ENCODE results near the gene GAREM1.

GAREM1 gene

DNA sequence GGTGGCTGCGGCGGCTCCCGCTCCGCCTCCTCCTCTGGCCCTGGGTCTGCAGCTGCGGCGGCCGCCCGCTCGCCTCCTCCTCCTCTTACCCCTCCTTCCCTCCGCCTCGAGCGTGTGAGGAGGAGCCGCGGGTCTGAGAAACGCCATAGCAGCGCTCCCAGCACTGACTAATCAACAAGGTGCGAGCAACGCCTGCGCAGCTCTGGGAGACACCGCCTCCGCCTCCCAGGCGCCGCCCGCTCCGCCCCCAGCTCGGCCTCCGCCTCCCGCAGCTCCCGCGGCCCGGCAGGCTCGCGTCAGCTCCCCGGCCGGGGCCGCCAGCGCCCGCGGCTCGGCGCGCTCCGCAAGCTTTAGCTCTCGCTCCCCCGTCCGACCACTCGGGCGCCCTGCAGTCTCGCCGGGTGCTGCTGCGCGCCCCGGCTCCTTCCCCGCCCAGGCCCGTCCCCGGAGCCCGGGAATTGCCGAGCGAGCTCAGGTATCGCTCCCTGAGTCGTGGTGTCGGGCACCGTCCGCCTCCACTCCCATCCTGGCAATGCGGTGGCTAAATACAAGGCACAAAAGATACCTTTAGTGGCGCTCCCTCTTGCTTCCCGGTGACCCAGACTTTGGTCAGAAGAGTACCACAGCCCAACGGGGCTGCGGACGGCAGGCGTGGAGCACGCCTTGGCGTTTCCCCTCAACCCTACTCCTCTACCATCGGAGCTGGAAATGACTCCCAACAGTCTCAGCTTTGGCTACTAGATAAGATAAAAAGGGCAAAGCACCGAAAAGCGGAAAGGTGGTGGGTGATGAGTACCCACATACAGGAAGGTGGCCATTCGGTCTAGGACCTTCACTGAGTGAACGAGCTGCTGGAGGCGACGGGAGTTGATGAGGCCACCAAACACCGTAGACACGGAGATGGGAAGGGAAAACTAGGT, at the start of gene GAREM1:
Gene GAREM1, minus strand, starts transcription at position 169 of the 920 bp plus-strand sequence. CDS start 454 bp downstream, outside the sequence.
- H3K79me2 ChIP-seq (ENCODE audit: insufficient read depth, low read length) = no peaks in the 10 kb centered on the region
- no peak within 1 kb of the TSS for H3K4me2 ChIP-seq (ENCODE audit: insufficient read depth, low read length)
- no peak within 1 kb of the TSS for H3K9ac ChIP-seq (ENCODE audit: low read depth, low read length)
- no peaks in the 10 kb centered on the region for H3K9me3 ChIP-seq (ENCODE audit: insufficient read depth, low read length, severe bottlenecking)
- H3K27ac ChIP-seq (ENCODE audit: low read length) = no peak within 1 kb of the TSS
- no peak for ATAC-seq (ENCODE audit: insufficient read depth, low read depth)
- no peaks in the 10 kb centered on the region for H3K4me1 ChIP-seq (ENCODE audit: insufficient read depth, low read length)
- no peak for TF ChIP-seq EZH2 (IDR thresholded peaks at IDR 0.05; ENCODE audit: borderline replicate concordance, low read depth, low read length, severe bottlenecking)
- TF ChIP-seq, protein P1, sequence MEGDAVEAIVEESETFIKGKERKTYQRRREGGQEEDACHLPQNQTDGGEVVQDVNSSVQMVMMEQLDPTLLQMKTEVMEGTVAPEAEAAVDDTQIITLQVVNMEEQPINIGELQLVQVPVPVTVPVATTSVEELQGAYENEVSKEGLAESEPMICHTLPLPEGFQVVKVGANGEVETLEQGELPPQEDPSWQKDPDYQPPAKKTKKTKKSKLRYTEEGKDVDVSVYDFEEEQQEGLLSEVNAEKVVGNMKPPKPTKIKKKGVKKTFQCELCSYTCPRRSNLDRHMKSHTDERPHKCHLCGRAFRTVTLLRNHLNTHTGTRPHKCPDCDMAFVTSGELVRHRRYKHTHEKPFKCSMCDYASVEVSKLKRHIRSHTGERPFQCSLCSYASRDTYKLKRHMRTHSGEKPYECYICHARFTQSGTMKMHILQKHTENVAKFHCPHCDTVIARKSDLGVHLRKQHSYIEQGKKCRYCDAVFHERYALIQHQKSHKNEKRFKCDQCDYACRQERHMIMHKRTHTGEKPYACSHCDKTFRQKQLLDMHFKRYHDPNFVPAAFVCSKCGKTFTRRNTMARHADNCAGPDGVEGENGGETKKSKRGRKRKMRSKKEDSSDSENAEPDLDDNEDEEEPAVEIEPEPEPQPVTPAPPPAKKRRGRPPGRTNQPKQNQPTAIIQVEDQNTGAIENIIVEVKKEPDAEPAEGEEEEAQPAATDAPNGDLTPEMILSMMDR (IDR thresholded peaks at IDR 0.05; ENCODE audit: borderline replicate concordance, extremely low read depth, low read length, poor library complexity, severe bottlenecking) = no peak
- DNase-seq = no peak
- H3K27me3 ChIP-seq (ENCODE audit: insufficient read depth, low read length, poor library complexity) = no peaks in the 10 kb centered on the region
- no peaks in the 10 kb centered on the region for H4K20me1 ChIP-seq (ENCODE audit: insufficient read depth, low read length)
- no peak within 1 kb of the TSS for H3K4me3 ChIP-seq (ENCODE audit: low read depth in 1 of 2, low read length in 2 of 2)
- no peak within 1 kb of the TSS for H2AFZ ChIP-seq (ENCODE audit: low read depth, low read length)
- no peaks in the 10 kb centered on the region for H3K36me3 ChIP-seq (ENCODE audit: insufficient read depth, low read length)

DNA sequence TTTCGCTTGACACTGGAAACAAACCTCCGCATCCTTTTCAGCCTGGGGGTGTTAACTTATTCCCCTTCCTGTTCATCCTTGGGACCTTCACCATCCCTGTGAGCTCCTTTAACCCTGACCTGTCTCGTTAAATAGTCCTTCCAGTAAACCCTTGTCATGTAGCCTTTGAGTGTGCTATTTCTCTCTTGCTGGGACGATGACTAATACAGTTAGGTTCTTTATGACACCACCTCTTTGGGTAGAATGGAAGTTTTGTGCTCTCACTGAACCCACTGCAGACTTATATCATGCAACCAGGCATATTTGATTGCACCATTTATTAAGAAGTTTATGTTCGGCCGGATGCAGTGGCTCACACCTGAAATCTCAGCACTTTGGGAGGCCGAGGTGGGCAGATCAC, 40.5 kb upstream of the GAREM1 start:
- no peaks in the 10 kb centered on the region for H3K79me2 ChIP-seq (ENCODE audit: insufficient read depth, low read length)
- no peak overlapping the region for H3K27ac ChIP-seq (ENCODE audit: low read length)
- H3K4me2 ChIP-seq (ENCODE audit: insufficient read depth, low read length) = no peak overlapping the region
- H3K4me1 ChIP-seq (ENCODE audit: insufficient read depth, low read length) = no peaks in the 10 kb centered on the region
- TF ChIP-seq EZH2 (IDR thresholded peaks at IDR 0.05; ENCODE audit: borderline replicate concordance, low read depth, low read length, severe bottlenecking) = no peak
- TF ChIP-seq, protein P1 (IDR thresholded peaks at IDR 0.05; ENCODE audit: borderline replicate concordance, extremely low read depth, low read length, poor library complexity, severe bottlenecking) = no peak
- DNase-seq (no peak), ATAC-seq (ENCODE audit: insufficient read depth, low read depth) (no peak)
- no peak overlapping the region for H3K4me3 ChIP-seq (ENCODE audit: low read depth in 1 of 2, low read length in 2 of 2)
- H3K9me3 ChIP-seq (ENCODE audit: insufficient read depth, low read length, severe bottlenecking) = no peaks in the 10 kb centered on the region
- no peaks in the 10 kb centered on the region for H3K27me3 ChIP-seq (ENCODE audit: insufficient read depth, low read length, poor library complexity)
- H4K20me1 ChIP-seq (ENCODE audit: insufficient read depth, low read length) = no peaks in the 10 kb centered on the region
- H3K9ac ChIP-seq (ENCODE audit: low read depth, low read length) = no peak overlapping the region
- no peaks in the 10 kb centered on the region for H3K36me3 ChIP-seq (ENCODE audit: insufficient read depth, low read length)
- no peak overlapping the region for H2AFZ ChIP-seq (ENCODE audit: low read depth, low read length)

DNA sequence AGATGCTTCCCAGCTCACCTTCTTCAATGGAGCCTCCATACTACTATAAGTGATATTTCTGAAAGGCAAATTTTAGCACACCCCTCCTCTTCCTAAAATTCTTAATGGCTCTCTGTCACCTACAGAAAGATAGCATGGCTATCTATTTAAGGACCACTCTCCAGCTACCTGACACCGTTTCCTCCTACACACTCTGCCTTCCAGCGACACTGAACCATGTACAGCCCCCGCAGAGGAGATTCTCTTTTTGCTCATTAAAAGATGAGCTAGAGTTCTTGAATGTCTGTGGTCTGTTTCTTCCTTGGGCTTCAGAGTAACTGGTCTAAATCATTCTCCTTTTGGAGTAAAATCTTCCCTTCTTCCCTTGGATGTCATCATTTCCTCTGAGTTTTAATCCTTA, 38.4 kb upstream of the GAREM1 start:
- DNase-seq = no peak
- no peak overlapping the region for H3K4me2 ChIP-seq (ENCODE audit: insufficient read depth, low read length)
- no peaks in the 10 kb centered on the region for H3K36me3 ChIP-seq (ENCODE audit: insufficient read depth, low read length)
- no peaks in the 10 kb centered on the region for H3K4me1 ChIP-seq (ENCODE audit: insufficient read depth, low read length)
- TF ChIP-seq, protein P1 (IDR thresholded peaks at IDR 0.05; ENCODE audit: borderline replicate concordance, extremely low read depth, low read length, poor library complexity, severe bottlenecking) = no peak
- TF ChIP-seq EZH2 (IDR thresholded peaks at IDR 0.05; ENCODE audit: borderline replicate concordance, low read depth, low read length, severe bottlenecking) = no peak
- ATAC-seq (ENCODE audit: insufficient read depth, low read depth) = no peak
- H3K9ac ChIP-seq (ENCODE audit: low read depth, low read length) = no peak overlapping the region
- no peaks in the 10 kb centered on the region for H3K79me2 ChIP-seq (ENCODE audit: insufficient read depth, low read length)
- no peaks in the 10 kb centered on the region for H4K20me1 ChIP-seq (ENCODE audit: insufficient read depth, low read length)
- no peak overlapping the region for H2AFZ ChIP-seq (ENCODE audit: low read depth, low read length)
- no peaks in the 10 kb centered on the region for H3K27me3 ChIP-seq (ENCODE audit: insufficient read depth, low read length, poor library complexity)
- H3K4me3 ChIP-seq (ENCODE audit: low read depth in 1 of 2, low read length in 2 of 2) = no peak overlapping the region
- H3K9me3 ChIP-seq (ENCODE audit: insufficient read depth, low read length, severe bottlenecking) = no peaks in the 10 kb centered on the region
- no peak overlapping the region for H3K27ac ChIP-seq (ENCODE audit: low read length)

All from DND-41 (cell line).